DOHH2 (cell line): ENCODE results near the gene C22orf23.

Experiments
- H3F3A ChIP-seq: fragments of 200-600 bp; sonication (generic), shearing (Covaris generic); 2 replicates; pipeline ENCODE4 v1.6.0; 2016; ENCODE audit warnings: antibody characterized with exemption, mild to moderate bottlenecking; ENCODE audit not compliant: control insufficient read depth, insufficient read depth
- H3K27ac ChIP-seq: fragments of 200-600 bp; sonication (generic); 2 replicates; pipeline ENCODE4 v1.5.1; 2014; ENCODE audit warnings: low read depth, mild to moderate bottlenecking, low read length, moderate library complexity
- H3K27me3 ChIP-seq: fragments of 200-600 bp; sonication (generic); 2 replicates; pipeline ENCODE4 v1.6.1; 2014; ENCODE audit warnings: mild to moderate bottlenecking, low read length, mixed read lengths; ENCODE audit not compliant: control insufficient read depth
- H3K36me3 ChIP-seq: fragments of 200-600 bp; sonication (generic); 2 replicates; pipeline ENCODE4 v1.6.1; 2014; ENCODE audit warnings: mild to moderate bottlenecking, low read length, moderate library complexity, mixed read lengths; ENCODE audit not compliant: control insufficient read depth
- H3K4me1 ChIP-seq: fragments of 200-600 bp; sonication (generic); 2 replicates; pipeline ENCODE4 v1.6.1; 2014; ENCODE audit warnings: mild to moderate bottlenecking, low read length, mixed read lengths; ENCODE audit not compliant: control insufficient read depth
- H3K4me2 ChIP-seq: fragments of 200-600 bp; sonication (generic); 2 replicates; pipeline ENCODE4 v1.6.0; 2014; ENCODE audit warnings: mild to moderate bottlenecking, low read length, moderate library complexity
- H3K4me3 ChIP-seq: fragments of 200-600 bp; sonication (generic); 2 replicates; pipeline ENCODE4 v1.5.1; 2014; ENCODE audit warnings: mild to moderate bottlenecking, low read length, mixed read lengths
- H3K79me2 ChIP-seq: fragments of 200-600 bp; sonication (generic); 2 replicates; pipeline ENCODE4 v1.6.1; 2014; ENCODE audit warnings: mild to moderate bottlenecking, low read length, mixed read lengths; ENCODE audit not compliant: control insufficient read depth
- H3K9me2 ChIP-seq: fragments of 200-600 bp; sonication (generic); replicated peaks from 2 replicates; pipeline ENCODE4 v1.6.1; 2014; ENCODE audit warnings: mild to moderate bottlenecking, low read length, mixed read lengths; ENCODE audit not compliant: control insufficient read depth
- H3K9me3 ChIP-seq: fragments of 200-600 bp; sonication (generic); 2 replicates; pipeline ENCODE4 v1.6.1; 2014; ENCODE audit warnings: antibody characterized with exemption, low read length, mixed read lengths; ENCODE audit not compliant: control insufficient read depth, insufficient read depth
- H4K20me1 ChIP-seq: fragments of 200-600 bp; sonication (generic); 2 replicates; pipeline ENCODE4 v1.6.0; 2014; ENCODE audit warnings: low read depth, mild to moderate bottlenecking, antibody characterized with exemption, low read length, moderate library complexity; ENCODE audit not compliant: control insufficient read depth, insufficient read depth
- EZH2phosphoT487 ChIP-seq: fragments of 200-600 bp; sonication (generic); IDR thresholded peaks from 2 replicates; pipeline ENCODE4 v1.6.1; 2017; ENCODE audit warnings: borderline replicate concordance, mild to moderate bottlenecking, antibody characterized with exemption, low read length, moderate library complexity, mixed read lengths
- TF ChIP-seq, protein P1 (sequence below): fragments of 200-600 bp; sonication (generic); IDR thresholded peaks from one replicate; pipeline ENCODE4 v1.5.1; 2014; ENCODE audit warnings: antibody characterized with exemption, mild to moderate bottlenecking, low read depth, low read length; ENCODE audit not compliant: poor library complexity, severe bottlenecking

The C22orf23 gene

DNA sequence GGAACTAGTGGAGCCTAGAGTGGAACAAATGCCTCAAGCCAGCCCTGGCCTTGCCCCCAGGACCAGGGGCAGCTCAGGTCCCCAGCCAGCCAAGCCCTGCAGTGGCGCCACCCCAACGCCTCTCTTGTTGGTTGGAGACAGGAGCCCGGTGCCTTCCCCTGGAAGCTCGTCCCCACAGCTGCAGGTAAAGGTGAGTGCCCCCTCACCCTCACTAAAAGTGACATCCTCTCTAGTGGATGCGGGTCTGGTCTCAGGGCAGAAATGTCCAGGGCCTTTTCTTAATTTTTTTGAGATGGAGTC is 25.8 kb downstream of the C22orf23 start:
- Histone ChIP-seq H3F3A (no peaks in the 10 kb centered on the region), H3K27me3 (no peaks in the 10 kb centered on the region), H3K79me2 (no peaks in the 10 kb centered on the region), H3K4me2 (no peak overlapping the region), H4K20me1 (peaks cover 3% of the 10 kb centered on the region; the same call in 1 of the 2 replicates), H3K9me2 (no peaks in the 10 kb centered on the region), H3K4me1 (peaks cover 7% of the 10 kb centered on the region), H3K27ac (no peak overlapping the region), H3K4me3 (no peak overlapping the region), H3K9me3 (no peaks in the 10 kb centered on the region), H3K36me3 (no peaks in the 10 kb centered on the region)
- no peak for TF ChIP-seq EZH2phosphoT487
- TF ChIP-seq, protein P1, sequence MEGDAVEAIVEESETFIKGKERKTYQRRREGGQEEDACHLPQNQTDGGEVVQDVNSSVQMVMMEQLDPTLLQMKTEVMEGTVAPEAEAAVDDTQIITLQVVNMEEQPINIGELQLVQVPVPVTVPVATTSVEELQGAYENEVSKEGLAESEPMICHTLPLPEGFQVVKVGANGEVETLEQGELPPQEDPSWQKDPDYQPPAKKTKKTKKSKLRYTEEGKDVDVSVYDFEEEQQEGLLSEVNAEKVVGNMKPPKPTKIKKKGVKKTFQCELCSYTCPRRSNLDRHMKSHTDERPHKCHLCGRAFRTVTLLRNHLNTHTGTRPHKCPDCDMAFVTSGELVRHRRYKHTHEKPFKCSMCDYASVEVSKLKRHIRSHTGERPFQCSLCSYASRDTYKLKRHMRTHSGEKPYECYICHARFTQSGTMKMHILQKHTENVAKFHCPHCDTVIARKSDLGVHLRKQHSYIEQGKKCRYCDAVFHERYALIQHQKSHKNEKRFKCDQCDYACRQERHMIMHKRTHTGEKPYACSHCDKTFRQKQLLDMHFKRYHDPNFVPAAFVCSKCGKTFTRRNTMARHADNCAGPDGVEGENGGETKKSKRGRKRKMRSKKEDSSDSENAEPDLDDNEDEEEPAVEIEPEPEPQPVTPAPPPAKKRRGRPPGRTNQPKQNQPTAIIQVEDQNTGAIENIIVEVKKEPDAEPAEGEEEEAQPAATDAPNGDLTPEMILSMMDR = no peak

DNA sequence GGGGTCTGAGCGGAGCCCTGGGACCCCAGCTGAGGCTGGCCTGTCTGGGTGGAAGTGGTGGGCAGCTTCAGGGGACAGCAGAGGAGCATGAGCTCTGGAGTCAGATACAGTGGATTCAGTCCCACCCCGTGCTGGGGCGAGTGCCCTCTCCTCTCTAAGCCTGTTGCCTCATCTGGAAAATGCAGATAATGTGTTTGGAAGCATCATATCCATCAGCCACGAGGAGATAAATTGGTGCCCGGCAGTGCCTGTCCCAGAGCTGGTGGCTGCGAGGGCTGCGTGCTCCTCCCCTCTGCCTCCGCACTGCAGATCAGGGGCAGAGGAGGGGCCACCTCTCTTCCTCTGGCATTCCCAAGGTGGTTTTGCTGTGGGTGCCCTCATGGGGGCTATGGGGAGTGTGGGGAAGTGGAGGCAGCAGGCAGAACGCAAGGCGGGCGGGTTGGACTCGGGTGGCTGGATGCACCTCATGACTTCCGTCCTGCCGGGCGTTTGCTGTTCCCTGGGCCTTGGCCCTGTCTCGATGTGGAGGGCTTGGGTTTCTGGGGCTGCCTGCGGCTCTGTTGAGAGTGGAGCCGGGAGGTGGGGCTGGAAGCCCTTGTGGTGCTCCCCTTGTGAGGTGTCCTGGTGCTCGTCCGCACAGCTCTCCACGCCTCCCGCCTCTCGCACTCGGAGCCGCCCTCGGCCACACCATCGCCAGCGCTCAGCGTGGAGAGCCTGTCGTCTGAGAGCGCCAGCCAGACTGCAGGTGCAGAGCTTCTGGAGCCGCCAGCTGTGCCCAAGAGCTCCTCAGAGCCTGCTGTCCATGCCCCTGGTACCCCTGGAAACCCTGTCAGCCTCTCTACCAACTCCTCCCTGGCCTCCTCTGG is 26.4 kb downstream of the C22orf23 start:
- no peaks in the 10 kb centered on the region for H3K9me2 ChIP-seq
- no peaks in the 10 kb centered on the region for H3K9me3 ChIP-seq
- H3K27me3 ChIP-seq = no peaks in the 10 kb centered on the region
- H3K4me1 ChIP-seq = peaks cover 6% of the 10 kb centered on the region
- H3K27ac ChIP-seq = no peak overlapping the region
- H4K20me1 ChIP-seq = peaks cover 3% of the 10 kb centered on the region; the same call in 1 of the 2 replicates
- TF ChIP-seq, protein P1 = no peak
- TF ChIP-seq EZH2phosphoT487 = no peak
- no peaks in the 10 kb centered on the region for H3K79me2 ChIP-seq
- no peaks in the 10 kb centered on the region for H3F3A ChIP-seq
- no peak overlapping the region for H3K4me2 ChIP-seq
- H3K4me3 ChIP-seq = no peak overlapping the region
- H3K36me3 ChIP-seq = no peaks in the 10 kb centered on the region

GRCh38 chr22:37926358-37926757 is 27.0 kb downstream of the C22orf23 start:
- no peak overlapping the region for H3K4me2 ChIP-seq

More at GRCh38 chr22:37926358-37926757, 27.0 kb downstream of the C22orf23 start:
- no peaks in the 10 kb centered on the region for H3K9me3 ChIP-seq
- peaks cover 4% of the 10 kb centered on the region for H3K4me1 ChIP-seq
- no peaks in the 10 kb centered on the region for H3K9me2 ChIP-seq
- H3K27me3 ChIP-seq = no peaks in the 10 kb centered on the region
- peaks cover 3% of the 10 kb centered on the region; the same call in 1 of the 2 replicates for H4K20me1 ChIP-seq
- no peaks in the 10 kb centered on the region for H3K79me2 ChIP-seq
- TF ChIP-seq, protein P1 = no peak
- no peak for TF ChIP-seq EZH2phosphoT487
- H3K27ac ChIP-seq = no peak overlapping the region
- H3K36me3 ChIP-seq = no peaks in the 10 kb centered on the region
- H3K4me3 ChIP-seq = no peak overlapping the region
- no peaks in the 10 kb centered on the region for H3F3A ChIP-seq
